ENCODE data around the gene RANBP1. TPM values are rescaled to one million over a fixed set of nuclear protein-coding genes. Genes with fewer than 3 reads are reported as not detected.

RANBP1 gene
- total and polyA plus RNA-seq, 9 of the 15 experiments (the other 6 are each of a cell fraction or from before 2014, with no cell fraction given): 162 to 2,891 (median 1,289) TPM

DNA sequence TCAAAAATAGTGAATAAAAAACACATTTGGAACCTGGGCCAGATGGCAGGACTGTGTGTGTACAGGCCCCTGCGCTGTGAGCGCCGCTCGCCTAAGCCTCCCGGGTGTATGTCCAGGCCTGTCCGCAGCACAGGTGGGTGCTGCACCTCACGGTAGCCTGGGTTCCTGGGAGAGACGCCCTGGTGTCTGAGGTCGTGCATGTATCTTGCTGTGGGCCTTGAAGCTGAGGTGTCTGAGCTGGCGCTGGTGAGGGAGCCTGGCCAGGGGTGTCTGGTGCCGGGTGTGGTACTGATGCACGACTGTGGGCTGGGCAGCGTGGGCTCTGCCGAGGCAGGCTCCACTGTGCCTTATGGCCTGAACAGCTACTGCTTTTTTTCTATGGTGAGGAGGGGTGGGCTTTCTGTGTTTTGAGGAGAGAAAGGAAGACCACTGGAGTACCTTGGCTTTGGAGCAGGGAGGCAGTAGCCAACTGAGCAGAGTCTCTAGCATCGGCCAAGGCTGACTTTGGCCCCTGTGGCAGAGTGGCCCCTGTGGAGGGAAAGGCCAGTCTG, 11.5 kb downstream of the RANBP1 start (continued):
- TF ChIP-seq, protein P1, sequence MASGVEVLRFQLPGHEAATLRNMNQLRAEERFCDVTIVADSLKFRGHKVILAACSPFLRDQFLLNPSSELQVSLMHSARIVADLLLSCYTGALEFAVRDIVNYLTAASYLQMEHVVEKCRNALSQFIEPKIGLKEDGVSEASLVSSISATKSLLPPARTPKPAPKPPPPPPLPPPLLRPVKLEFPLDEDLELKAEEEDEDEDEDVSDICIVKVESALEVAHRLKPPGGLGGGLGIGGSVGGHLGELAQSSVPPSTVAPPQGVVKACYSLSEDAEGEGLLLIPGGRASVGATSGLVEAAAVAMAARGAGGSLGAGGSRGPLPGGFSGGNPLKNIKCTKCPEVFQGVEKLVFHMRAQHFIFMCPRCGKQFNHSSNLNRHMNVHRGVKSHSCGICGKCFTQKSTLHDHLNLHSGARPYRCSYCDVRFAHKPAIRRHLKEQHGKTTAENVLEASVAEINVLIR (CRISPR knock-in tag; IDR thresholded peaks at IDR 0.05): no peak
- TF ChIP-seq, protein P2, sequence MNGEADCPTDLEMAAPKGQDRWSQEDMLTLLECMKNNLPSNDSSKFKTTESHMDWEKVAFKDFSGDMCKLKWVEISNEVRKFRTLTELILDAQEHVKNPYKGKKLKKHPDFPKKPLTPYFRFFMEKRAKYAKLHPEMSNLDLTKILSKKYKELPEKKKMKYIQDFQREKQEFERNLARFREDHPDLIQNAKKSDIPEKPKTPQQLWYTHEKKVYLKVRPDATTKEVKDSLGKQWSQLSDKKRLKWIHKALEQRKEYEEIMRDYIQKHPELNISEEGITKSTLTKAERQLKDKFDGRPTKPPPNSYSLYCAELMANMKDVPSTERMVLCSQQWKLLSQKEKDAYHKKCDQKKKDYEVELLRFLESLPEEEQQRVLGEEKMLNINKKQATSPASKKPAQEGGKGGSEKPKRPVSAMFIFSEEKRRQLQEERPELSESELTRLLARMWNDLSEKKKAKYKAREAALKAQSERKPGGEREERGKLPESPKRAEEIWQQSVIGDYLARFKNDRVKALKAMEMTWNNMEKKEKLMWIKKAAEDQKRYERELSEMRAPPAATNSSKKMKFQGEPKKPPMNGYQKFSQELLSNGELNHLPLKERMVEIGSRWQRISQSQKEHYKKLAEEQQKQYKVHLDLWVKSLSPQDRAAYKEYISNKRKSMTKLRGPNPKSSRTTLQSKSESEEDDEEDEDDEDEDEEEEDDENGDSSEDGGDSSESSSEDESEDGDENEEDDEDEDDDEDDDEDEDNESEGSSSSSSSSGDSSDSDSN (IDR thresholded peaks at IDR 0.05; ENCODE audit: borderline replicate concordance in 1 of 2, low read depth in 2 of 2, low read length in 2 of 2): no peak
- TF ChIP-seq, protein P3, sequence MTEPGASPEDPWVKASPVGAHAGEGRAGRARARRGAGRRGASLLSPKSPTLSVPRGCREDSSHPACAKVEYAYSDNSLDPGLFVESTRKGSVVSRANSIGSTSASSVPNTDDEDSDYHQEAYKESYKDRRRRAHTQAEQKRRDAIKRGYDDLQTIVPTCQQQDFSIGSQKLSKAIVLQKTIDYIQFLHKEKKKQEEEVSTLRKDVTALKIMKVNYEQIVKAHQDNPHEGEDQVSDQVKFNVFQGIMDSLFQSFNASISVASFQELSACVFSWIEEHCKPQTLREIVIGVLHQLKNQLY (CRISPR knock-in tag; conservative IDR thresholded peaks at IDR 0.05): no peak; a peak in 1 of 4 replicates
- no peak for TF ChIP-seq POU5F1 (IDR thresholded peaks at IDR 0.05; ENCODE audit: borderline replicate concordance, low read depth, low read length, partially characterized antibody)
- no peak for TF ChIP-seq ZNF165 (CRISPR knock-in tag; IDR thresholded peaks at IDR 0.05; ENCODE audit: borderline replicate concordance)
- TF ChIP-seq, protein P4, sequence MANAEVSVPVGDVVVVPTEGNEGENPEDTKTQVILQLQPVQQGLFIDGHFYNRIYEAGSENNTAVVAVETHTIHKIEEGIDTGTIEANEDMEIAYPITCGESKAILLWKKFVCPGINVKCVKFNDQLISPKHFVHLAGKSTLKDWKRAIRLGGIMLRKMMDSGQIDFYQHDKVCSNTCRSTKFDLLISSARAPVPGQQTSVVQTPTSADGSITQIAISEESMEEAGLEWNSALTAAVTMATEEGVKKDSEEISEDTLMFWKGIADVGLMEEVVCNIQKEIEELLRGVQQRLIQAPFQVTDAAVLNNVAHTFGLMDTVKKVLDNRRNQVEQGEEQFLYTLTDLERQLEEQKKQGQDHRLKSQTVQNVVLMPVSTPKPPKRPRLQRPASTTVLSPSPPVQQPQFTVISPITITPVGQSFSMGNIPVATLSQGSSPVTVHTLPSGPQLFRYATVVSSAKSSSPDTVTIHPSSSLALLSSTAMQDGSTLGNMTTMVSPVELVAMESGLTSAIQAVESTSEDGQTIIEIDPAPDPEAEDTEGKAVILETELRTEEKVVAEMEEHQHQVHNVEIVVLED (CRISPR knock-in tag; IDR thresholded peaks at IDR 0.05): no peak
- no peak for TF ChIP-seq YY1 (IDR thresholded peaks at IDR 0.05; ENCODE audit: borderline replicate concordance in 1 of 3, control insufficient read depth in 1 of 3, extremely low read depth in 1 of 3, insufficient read depth in 3 of 3, insufficient read length in 1 of 3, insufficient replicate concordance in 2 of 3, low read depth in 1 of 3, low read length in 2 of 3)
- no peak for TF ChIP-seq HLTF (IDR thresholded peaks at IDR 0.05)
- TF ChIP-seq, protein P5, sequence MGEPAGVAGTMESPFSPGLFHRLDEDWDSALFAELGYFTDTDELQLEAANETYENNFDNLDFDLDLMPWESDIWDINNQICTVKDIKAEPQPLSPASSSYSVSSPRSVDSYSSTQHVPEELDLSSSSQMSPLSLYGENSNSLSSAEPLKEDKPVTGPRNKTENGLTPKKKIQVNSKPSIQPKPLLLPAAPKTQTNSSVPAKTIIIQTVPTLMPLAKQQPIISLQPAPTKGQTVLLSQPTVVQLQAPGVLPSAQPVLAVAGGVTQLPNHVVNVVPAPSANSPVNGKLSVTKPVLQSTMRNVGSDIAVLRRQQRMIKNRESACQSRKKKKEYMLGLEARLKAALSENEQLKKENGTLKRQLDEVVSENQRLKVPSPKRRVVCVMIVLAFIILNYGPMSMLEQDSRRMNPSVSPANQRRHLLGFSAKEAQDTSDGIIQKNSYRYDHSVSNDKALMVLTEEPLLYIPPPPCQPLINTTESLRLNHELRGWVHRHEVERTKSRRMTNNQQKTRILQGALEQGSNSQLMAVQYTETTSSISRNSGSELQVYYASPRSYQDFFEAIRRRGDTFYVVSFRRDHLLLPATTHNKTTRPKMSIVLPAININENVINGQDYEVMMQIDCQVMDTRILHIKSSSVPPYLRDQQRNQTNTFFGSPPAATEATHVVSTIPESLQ (CRISPR knock-in tag; IDR thresholded peaks at IDR 0.05): no peak
- TF ChIP-seq, protein P6, sequence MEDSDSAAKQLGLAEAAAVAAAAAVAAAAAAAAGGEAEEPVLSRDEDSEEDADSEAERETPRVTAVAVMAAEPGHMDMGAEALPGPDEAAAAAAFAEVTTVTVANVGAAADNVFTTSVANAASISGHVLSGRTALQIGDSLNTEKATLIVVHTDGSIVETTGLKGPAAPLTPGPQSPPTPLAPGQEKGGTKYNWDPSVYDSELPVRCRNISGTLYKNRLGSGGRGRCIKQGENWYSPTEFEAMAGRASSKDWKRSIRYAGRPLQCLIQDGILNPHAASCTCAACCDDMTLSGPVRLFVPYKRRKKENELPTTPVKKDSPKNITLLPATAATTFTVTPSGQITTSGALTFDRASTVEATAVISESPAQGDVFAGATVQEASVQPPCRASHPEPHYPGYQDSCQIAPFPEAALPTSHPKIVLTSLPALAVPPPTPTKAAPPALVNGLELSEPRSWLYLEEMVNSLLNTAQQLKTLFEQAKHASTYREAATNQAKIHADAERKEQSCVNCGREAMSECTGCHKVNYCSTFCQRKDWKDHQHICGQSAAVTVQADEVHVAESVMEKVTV (CRISPR knock-in tag; IDR thresholded peaks at IDR 0.05): no peak
- TF ChIP-seq NKRF (IDR thresholded peaks at IDR 0.05; ENCODE audit: borderline replicate concordance): no peak

All from K562 (cell line).